Measurements from ENCODE around the gene TEX30.

Gene TEX30

DNA sequence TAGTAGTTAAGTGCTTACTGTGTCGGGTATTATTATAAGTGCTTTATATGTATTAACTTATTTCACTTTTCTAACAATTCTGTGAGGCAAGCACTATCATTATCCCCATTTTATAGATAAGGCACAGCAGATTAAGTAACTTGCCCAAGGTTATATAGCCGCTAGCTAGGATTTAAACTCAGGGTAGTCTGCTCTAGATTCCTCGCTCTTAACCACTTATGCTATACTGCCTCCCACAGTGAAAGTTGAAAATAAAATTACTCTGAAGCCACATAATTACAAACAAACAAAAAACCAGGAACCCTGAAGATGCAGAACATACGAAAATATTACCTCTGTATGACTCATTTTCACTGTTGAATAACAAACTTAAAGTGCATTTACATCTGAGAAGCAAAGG, 3.9 kb downstream of the TEX30 start:
- Mint-ChIP-seq H3K27ac (no peak overlapping the region), H3K9me3 (no peaks in the 10 kb centered on the region), H3K36me3 (ENCODE audit: low read depth) (peaks cover 68% of the 10 kb centered on the region), H3K27me3 (no peaks in the 10 kb centered on the region), H3K4me3 (no peak overlapping the region), H3K4me1 (ENCODE audit: low read depth) (peaks cover 43% of the 10 kb centered on the region)
- no peak for DNase-seq

DNA sequence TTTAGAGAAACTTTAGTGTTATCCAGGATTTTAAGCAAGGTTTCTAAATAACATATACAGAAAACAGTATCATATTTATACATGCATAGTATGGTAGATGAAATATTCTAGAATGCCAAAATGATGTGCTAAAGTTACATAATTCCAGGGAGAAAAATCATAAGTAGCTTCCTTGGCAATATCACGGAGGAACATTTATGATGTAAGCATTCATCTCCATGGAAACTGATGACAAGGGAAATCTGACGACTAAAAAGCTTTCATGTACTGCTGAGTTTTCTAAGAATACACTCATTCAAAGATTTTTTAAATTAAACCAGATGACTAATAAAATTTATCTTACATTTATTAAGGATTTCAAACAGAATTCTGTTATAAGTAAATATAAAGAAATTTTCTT, 4.7 kb downstream of the TEX30 start:
- H3K4me3 Mint-ChIP-seq, result no peak overlapping the region
- H3K36me3 Mint-ChIP-seq (ENCODE audit: low read depth), result peaks cover 64% of the 10 kb centered on the region
- H3K27ac Mint-ChIP-seq, result no peak overlapping the region
- no peaks in the 10 kb centered on the region for H3K27me3 Mint-ChIP-seq
- H3K4me1 Mint-ChIP-seq (ENCODE audit: low read depth), result peaks cover 35% of the 10 kb centered on the region
- no peaks in the 10 kb centered on the region for H3K9me3 Mint-ChIP-seq
- DNase-seq, result no peak

DNA sequence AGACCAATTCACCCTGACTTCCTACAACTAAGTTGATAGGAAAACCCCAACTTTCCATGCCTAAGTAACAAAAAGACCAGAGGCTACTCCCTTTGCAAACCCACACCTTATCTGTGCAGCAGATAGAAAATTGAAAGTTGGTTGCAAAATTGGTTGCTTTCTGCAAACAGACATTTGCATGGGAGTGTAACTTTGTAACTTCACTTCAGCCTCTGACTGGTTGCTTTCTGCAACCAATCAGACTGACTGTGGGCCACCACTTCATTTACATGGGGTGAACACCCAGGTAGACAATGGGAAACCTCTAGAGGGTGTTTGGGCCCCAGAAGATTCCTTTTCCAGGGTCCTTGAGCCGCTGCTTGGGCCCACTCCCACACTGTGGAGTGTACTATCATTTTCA, 9.8 kb downstream of the TEX30 start:
- Mint-ChIP-seq H3K4me1 (ENCODE audit: low read depth) (no peaks in the 10 kb centered on the region), H3K4me3 (no peak overlapping the region), H3K9me3 (no peaks in the 10 kb centered on the region), H3K36me3 (ENCODE audit: low read depth) (peaks cover 40% of the 10 kb centered on the region), H3K27me3 (no peaks in the 10 kb centered on the region), H3K27ac (no peak overlapping the region)
- DNase-seq, result no peak

DNA sequence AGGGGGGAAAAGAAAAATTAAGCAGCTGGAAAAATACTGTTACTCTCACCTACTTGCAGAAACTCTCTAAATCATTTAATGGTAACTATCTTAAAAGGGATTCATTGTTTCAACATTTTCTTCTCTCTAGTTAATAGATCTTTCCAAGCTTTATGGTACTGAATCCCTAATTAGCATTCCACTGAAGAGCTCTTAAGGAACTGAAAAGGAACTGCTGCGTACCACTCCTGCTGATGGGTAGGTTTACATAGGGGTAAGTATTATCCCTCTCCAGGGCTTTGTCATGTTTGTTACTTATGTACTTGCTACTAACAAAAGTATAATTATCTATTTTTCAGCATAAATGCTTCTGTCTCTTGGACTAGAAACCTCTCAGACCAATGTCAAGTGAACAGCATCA, 12.5 kb downstream of the TEX30 start:
- no peak for DNase-seq
- H3K27me3 Mint-ChIP-seq, result no peaks in the 10 kb centered on the region
- H3K27ac Mint-ChIP-seq, result no peak overlapping the region
- H3K9me3 Mint-ChIP-seq, result no peaks in the 10 kb centered on the region
- no peaks in the 10 kb centered on the region for H3K4me1 Mint-ChIP-seq (ENCODE audit: low read depth)
- H3K4me3 Mint-ChIP-seq, result no peak overlapping the region
- H3K36me3 Mint-ChIP-seq (ENCODE audit: low read depth), result peaks cover 13% of the 10 kb centered on the region

DNA sequence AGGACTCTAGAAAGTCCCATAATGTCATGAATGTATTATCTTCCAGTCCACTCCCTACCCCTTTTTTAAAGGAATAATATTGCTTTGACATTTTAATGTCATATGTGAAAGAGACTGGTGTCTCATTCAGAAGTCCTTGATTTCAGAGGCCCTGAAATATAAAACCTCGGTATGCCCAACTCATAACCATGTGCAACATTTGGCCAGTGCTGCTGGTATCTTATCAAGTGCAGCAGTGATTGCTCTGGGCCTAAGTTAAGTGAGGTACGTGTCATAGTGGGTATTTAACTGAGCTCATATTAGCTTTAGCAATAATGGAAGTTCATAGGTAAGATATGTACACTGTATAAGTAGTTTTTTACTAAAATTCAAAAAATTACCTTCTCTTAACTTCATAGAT, 14.7 kb downstream of the TEX30 start:
- no peak for DNase-seq
- H3K4me1 Mint-ChIP-seq (ENCODE audit: low read depth), result no peaks in the 10 kb centered on the region
- H3K27ac Mint-ChIP-seq, result no peak overlapping the region
- H3K4me3 Mint-ChIP-seq, result no peak overlapping the region
- H3K27me3 Mint-ChIP-seq, result no peaks in the 10 kb centered on the region
- no peaks in the 10 kb centered on the region for H3K9me3 Mint-ChIP-seq
- H3K36me3 Mint-ChIP-seq (ENCODE audit: low read depth), result no peaks in the 10 kb centered on the region

DNA sequence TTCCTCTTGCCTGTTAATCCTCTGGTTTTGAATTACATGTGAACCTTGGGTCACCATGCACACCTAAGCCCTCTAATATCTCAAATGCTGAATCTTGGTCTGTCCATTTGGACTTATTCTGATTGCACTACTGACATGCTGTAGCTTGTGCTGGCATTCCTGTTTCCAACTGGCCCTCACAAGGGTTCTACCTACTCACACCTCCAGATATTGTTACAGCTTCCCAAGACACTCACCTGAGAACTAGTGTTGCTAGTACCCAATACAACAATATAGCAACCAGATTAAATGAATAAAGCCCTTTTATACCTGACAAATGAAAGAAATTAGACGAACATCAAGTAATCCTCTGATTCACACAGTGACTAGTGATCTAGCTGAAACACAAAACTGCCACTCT, 16.6 kb downstream of the TEX30 start:
- Mint-ChIP-seq H3K36me3 (ENCODE audit: low read depth) (no peaks in the 10 kb centered on the region), H3K9me3 (no peaks in the 10 kb centered on the region), H3K27ac (no peak overlapping the region), H3K4me3 (no peak overlapping the region), H3K27me3 (no peaks in the 10 kb centered on the region), H3K4me1 (ENCODE audit: low read depth) (no peaks in the 10 kb centered on the region)
- no peak for DNase-seq

DNA sequence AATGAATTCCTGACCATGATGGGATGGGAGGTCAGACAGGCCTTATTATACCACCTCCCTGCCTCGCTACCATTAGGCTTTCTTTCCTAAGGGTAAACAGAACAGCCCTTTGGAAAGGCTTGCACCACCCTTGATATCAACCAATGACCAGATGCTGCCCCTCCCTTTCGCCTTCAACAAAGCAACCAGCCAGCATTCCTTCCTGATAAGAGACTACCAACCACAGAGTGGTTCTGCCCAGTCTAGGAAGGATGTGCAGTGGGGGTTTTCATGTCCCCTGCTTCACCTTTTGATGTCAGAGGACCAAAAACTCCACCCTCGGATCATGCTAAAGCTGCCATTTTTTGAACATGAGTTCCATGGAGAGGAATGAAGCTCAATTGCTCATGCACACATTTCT, 21.7 kb downstream of the TEX30 start:
- no peak overlapping the region for H3K4me3 Mint-ChIP-seq
- H3K27ac Mint-ChIP-seq, result no peak overlapping the region
- H3K9me3 Mint-ChIP-seq, result peaks cover 5% of the 10 kb centered on the region
- H3K4me1 Mint-ChIP-seq (ENCODE audit: low read depth), result no peaks in the 10 kb centered on the region
- DNase-seq, result no peak
- peaks cover 27% of the 10 kb centered on the region for H3K27me3 Mint-ChIP-seq
- H3K36me3 Mint-ChIP-seq (ENCODE audit: low read depth), result peaks cover 2% of the 10 kb centered on the region

DNA sequence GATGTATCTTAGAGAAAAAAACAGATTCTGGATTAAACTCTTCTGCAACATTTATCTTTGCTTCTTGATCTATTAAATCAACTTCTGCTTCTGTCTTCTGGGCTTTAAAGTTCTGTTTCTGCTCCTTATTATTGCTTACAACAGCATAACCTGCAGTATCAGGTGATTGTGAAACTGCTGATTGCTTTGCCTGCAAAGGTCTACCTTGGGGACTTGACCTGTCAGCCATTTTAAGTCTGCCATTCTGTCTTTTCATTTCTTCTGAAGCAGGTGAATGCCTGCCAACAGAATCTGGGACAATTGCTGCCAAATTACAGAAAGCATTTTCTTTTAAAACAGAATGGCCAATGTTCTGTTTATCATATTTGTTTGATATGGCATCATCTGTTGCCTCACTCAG, 31.1 kb downstream of the TEX30 start:
- DNase-seq, result no peak
- peaks cover 18% of the 10 kb centered on the region for H3K9me3 Mint-ChIP-seq
- no peak overlapping the region for H3K4me3 Mint-ChIP-seq
- H3K4me1 Mint-ChIP-seq (ENCODE audit: low read depth), result no peaks in the 10 kb centered on the region
- H3K36me3 Mint-ChIP-seq (ENCODE audit: low read depth), result no peaks in the 10 kb centered on the region
- no peak overlapping the region for H3K27ac Mint-ChIP-seq
- H3K27me3 Mint-ChIP-seq, result peaks cover 45% of the 10 kb centered on the region

DNA sequence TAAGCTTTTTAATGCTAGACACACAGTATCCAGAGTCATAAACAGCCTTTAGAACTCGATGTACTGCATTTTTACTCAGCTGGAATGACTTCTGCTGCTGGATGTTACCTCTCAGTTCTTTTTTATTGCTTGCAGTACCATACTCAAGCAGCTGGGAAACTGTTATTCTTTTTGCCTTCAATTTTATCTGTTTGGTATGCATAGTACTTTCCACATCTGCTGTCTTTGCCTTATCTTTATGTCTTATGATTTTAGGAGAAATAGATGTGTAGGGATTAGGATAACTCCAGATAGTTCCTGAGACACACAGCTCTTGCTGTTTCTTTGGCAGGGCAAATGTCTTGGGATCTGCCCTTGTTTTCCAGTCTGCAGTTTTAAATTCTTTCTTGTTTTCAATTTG, 31.5 kb downstream of the TEX30 start:
- no peaks in the 10 kb centered on the region for H3K4me1 Mint-ChIP-seq (ENCODE audit: low read depth)
- no peak for DNase-seq
- H3K27ac Mint-ChIP-seq, result no peak overlapping the region
- peaks cover 43% of the 10 kb centered on the region for H3K27me3 Mint-ChIP-seq
- no peak overlapping the region for H3K4me3 Mint-ChIP-seq
- peaks cover 18% of the 10 kb centered on the region for H3K9me3 Mint-ChIP-seq
- H3K36me3 Mint-ChIP-seq (ENCODE audit: low read depth), result no peaks in the 10 kb centered on the region

DNA sequence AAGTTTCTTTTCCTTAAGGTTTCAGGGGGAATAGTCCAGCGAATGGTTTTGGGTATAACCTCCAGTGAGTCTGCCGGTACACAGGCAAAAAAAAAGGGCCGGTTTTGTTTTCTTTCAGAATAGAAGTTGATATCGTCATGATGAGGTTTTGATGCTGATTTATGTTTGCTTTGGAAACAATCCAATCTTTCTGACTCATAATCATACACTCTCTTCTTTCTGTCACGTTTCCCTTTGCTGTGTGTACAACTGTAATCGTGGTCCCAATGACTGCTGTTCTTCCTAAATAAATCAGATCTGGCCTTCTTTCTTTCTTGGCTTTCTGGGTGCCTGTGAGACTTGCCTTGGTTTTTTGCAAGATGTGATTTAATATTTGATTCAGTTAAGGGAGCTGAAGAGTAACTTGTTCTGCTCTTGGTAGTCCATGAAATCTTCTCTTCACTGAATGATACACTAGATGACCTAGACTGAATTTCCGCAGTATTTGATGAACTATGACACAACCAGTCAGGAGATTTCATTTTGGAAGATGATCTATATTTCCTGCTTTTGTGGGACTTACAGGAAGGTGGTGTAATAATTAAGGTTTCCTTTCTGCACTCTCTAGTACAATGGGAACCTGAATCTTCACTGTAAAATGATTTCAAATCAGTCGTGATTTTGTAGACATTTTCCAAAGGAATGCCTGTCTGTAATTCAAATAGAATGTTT, 43.9 kb downstream of the TEX30 start:
- Mint-ChIP-seq H3K9me3 (no peaks in the 10 kb centered on the region), H3K27me3 (peaks cover 14% of the 10 kb centered on the region), H3K4me3 (no peak overlapping the region), H3K4me1 (ENCODE audit: low read depth) (peaks cover 5% of the 10 kb centered on the region), H3K36me3 (ENCODE audit: low read depth) (no peaks in the 10 kb centered on the region), H3K27ac (no peak overlapping the region)
- no peak for DNase-seq

DNA sequence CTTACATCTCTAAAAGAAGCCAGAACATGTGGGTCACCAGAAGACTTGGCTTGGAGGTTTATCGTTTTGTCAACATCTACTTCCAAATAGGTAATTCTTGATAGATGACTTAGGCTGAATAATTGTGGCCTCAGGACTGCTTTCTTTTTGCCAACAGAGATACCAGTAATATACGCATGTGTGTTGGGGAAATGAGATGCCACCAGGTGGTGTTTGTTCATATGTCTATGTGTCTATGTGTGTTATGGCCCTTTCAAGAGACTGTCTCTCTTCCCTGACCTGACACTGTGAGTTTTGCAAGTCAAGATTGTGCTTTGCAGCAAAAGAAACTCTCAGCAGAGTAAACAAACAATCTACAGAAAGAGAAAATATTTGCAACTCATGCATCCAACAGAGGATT, 47.2 kb downstream of the TEX30 start:
- peaks cover 10% of the 10 kb centered on the region for H3K27me3 Mint-ChIP-seq
- no peaks in the 10 kb centered on the region for H3K9me3 Mint-ChIP-seq
- peaks cover 5% of the 10 kb centered on the region for H3K4me1 Mint-ChIP-seq (ENCODE audit: low read depth)
- DNase-seq, result no peak
- H3K4me3 Mint-ChIP-seq, result no peak overlapping the region
- no peaks in the 10 kb centered on the region for H3K36me3 Mint-ChIP-seq (ENCODE audit: low read depth)
- H3K27ac Mint-ChIP-seq, result no peak overlapping the region

DNA sequence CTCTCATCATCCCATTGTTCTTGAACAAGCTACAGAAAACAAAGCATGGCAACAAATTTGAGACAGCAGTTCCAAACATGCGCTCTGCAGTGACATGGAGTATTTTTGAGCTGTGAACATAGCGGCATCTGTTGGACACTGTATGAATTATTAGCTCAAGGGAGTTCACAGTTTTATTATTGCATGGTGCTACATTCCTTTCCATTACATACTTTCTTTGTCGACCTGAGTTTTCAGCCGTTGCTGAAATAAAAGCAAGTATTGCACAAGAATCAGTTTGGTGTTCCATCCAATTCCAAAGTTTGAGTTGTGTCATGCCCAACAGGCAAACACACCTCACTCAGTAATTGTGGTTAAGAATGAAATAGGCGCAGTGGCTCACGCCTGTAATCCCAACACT, 48.7 kb downstream of the TEX30 start:
- Mint-ChIP-seq H3K27me3 (peaks cover 11% of the 10 kb centered on the region), H3K9me3 (no peaks in the 10 kb centered on the region), H3K36me3 (ENCODE audit: low read depth) (no peaks in the 10 kb centered on the region), H3K4me3 (no peak overlapping the region), H3K27ac (no peak overlapping the region), H3K4me1 (ENCODE audit: low read depth) (peaks cover 5% of the 10 kb centered on the region)
- no peak for DNase-seq

DNA sequence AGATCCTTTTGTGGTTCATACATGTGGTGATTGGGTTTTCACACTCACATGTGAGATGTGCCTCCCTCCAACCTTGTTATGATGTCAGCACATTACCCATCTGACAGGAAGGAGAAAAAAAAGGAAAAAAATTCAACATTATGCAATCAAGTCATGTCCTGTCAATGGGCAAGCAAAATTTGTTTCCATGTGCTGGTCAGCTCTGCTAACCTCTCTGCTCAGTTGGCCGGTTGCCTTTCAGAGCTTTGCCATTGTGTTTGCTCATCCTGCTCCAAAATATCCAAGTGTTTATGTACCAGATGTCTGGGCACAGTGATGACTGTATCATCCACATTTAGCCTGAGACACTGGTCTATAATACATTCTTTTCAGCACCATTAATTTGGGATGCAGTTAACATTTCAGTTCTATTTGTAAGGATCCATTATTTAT, 51.8 kb downstream of the TEX30 start:
- H3K9me3 Mint-ChIP-seq, result no peaks in the 10 kb centered on the region
- H3K27me3 Mint-ChIP-seq, result peaks cover 9% of the 10 kb centered on the region
- no peaks in the 10 kb centered on the region for H3K36me3 Mint-ChIP-seq (ENCODE audit: low read depth)
- H3K4me1 Mint-ChIP-seq (ENCODE audit: low read depth), result no peaks in the 10 kb centered on the region
- H3K4me3 Mint-ChIP-seq, result no peak overlapping the region
- no peak for DNase-seq
- H3K27ac Mint-ChIP-seq, result no peak overlapping the region

DNA sequence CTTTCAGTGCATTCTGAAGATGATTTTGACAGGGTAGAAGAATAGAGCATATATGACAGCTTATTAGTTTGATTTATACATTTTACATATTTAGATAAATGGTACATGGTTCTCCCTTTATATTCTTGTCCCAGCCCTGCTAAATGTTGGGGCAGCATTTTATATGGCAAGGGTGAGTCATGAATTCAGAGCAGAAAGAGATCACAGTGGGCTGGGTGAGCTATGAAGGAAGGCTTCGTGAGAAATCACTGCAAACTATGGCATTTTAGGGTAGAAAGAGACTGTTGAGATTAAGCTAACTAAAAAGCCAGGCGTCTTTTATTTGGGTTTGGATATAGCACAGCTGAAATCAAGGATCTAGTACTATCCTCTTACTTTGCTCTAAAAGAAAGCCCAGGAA, 54.8 kb downstream of the TEX30 start:
- no peak for DNase-seq
- Mint-ChIP-seq H3K27ac (no peak overlapping the region), H3K4me1 (ENCODE audit: low read depth) (no peaks in the 10 kb centered on the region), H3K27me3 (peaks cover 6% of the 10 kb centered on the region), H3K36me3 (ENCODE audit: low read depth) (no peaks in the 10 kb centered on the region), H3K4me3 (no peak overlapping the region), H3K9me3 (no peaks in the 10 kb centered on the region)
